CD4-positive, alpha-beta T cell treated with Interferon alpha-2 for 1 hour (primary cell): ENCODE measurements around the gene TRIM62.
A peak's percentile ranks its signal among the peaks of the same experiment; 100 is the strongest.
"Not testable (repeated sequence)": the region's sequence is repeated elsewhere in the genome, so short reads cannot be mapped to it uniquely, and the experiment has no call there.

Experiments
- DNase-seq, 2 donors: peaks; one replicate each; pipeline ENCODE4 v3.0.0-alpha.2; 2020 to 2022

The TRIM62 gene

DNA sequence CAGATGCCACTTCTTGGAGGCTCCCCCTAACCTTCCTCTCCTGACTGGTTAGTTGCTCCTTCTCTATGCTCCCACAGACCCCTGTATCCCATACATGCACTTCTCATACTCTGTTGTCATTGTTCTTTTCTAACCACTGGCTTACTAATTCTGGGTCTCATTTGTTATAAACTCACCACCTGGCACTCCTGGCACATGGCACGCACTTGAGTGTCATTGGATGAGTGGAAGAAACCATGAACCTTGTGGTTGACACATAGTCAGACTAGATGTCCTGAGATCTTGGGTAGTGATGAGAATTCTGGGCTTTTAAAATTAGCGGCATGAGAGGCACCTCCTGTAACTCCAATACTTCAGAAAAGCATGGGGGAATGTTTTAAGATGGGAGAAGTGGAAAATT lies 49.3 kb downstream of the TRIM62 start:
- no peak for DNase-seq

DNA sequence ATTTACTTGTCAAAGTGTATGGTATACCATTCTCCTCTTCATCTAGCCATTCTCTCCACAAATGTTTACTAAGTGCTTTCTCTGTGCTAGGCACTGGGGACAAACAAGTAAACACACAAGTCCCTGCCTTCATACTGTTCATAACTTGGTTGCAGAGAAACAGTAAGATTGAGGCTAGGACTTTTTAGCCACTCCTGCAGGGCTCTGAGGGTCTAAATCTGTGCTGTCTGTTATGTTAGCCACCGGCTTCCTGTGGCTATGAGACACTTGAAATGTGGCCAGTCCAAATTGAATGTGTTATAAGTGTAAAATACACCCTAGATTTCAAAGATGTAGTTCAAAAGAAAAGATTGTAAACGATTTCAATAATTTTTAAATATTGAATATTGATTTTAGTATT lies 50.7 kb downstream of the TRIM62 start:
- no peak for DNase-seq

DNA sequence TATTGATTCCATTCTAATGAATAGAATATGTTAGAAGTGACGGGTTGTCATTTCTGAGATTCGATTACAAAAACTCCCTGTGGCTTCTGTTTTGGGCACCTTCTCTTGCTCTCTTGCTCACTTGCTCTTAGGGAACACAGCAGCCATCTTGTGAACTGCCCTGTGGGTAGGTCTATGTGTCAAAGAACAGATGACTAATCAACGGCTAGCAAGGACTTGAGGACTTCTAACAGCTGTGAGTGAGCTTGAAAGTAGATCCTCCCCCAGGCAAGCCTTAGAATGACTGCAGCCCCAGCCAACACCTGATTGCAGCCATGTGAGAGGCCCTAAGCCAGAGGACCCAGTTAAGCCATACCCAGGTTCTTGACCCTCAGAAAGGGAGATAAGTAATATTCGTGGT lies 51.5 kb downstream of the TRIM62 start:
- no peak for DNase-seq

DNA sequence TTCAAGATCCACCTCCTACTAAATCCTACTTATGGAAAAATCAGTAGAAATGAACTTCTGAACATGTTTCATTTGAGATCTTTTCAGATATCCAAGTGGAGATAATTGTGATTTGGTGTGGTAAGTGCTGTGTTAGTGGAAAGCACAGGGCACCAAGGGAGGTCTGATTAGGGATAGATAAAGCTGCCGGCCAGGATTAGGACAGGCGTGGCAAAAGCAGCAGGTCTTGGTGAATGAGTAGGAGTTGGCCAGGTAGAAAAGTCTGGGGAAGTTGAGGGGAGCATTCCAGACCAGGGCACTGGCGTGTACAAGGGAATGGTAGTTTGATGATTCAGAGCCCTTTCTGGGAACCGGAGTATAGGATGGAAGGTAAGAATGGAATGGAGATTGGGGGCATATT lies 53.1 kb downstream of the TRIM62 start:
- no peak for DNase-seq

DNA sequence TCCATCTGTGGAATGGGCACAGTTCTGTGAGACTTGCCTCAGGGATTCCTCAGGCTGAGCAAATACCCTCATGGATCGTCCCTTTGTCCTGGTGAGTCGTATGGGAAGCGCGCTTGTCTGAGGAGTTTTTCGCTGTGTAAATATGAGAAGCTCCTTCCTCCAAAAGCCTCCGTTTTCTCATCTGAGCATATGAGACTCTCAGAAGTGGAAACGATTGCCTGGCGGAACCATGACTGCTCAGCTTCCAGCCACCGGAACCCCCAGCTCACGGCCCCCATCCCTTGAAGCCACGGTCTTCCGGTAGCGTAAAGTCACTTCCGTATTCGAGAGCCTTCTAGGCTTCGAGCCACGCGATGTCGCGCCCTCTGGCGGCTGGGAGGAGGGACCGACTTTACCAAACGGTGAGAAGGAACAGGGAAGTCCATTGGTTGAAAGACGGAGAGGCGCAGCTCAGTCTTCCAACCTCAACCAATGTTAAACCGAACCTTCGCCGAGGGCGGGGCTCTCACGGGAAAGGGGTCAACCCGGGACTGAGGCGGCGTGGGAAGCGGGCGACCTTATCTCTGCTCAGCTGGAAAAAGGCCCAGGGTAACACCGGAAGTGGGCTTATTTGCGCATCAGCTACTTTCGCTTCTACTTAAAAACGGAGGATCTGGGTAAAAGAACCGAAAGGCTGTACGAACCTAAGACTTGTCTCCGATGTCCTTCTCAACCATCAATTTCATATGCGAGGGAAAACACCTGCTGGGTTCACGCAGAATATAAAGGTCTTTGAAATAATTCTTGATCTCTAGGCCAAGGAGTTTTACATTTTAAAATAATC lies 54.6 kb downstream of the TRIM62 start:
- DNase-seq = peak; percentile 99

DNA sequence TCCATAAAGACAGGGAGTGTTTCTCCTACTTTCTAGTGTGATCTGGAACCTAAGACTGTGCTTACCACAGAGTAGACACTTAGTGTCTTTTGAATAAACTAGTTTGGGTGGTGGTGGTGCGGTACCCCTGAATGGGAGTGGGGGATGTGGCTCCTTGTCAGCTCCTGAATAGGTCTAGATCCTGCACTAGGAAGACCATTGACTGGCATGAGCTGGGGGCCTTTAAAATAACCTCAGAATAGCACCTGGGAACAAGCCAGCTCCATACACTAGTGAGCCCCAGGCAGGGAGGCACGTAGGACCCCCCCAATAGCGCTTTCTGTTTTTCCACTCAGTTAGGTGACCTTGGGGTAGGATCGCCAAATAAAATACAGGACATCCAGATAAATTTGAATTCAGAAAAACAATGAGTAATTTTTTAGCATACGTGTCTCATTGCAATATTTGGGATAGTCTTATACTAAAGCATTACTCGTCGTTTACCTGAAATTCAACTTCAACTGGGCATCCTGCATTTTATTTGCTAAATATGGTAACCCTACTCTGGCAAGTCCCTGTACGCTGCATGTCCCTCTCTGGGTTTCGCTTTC lies 55.3 kb downstream of the TRIM62 start:
- DNase-seq = no peak

DNA sequence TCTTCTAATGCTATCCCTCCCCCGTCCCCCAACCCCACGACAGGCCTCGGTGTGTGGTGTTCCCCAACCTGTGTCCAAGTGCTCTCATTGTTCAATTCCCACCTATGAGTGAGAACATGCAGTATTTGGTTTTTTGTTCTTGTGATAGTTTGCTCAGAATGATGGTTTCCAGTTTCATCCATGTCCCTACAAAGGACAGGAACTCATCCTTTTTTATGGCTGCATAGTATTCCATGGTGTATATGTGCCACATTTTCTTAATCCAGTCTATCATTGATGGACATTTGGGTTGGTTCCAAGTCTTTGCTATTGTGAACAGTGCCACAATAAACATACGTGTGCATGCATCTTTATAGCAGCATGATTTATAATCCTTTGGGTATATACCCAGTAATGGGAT lies 57.2 kb downstream of the TRIM62 start:
- not testable (repeated sequence) for DNase-seq

DNA sequence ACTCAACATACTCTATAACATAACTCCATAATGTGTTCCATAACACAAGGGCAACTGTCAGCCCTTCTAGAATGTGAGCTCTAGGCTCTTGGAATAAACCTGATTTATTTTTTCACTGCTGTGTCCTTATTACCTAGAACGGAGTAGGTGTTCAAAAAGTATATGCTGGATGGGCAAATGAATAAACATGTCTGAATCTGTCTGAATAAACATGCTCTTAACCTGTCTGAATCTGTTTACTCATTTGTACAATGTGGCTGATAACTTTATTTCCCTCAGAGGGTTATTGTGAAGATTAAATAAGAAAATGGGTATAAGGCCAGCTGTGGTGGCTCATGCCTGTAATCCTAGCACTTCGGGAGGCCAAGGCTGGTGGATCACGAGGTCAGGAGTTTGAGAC lies 58.6 kb downstream of the TRIM62 start:
- DNase-seq = no peak

DNA sequence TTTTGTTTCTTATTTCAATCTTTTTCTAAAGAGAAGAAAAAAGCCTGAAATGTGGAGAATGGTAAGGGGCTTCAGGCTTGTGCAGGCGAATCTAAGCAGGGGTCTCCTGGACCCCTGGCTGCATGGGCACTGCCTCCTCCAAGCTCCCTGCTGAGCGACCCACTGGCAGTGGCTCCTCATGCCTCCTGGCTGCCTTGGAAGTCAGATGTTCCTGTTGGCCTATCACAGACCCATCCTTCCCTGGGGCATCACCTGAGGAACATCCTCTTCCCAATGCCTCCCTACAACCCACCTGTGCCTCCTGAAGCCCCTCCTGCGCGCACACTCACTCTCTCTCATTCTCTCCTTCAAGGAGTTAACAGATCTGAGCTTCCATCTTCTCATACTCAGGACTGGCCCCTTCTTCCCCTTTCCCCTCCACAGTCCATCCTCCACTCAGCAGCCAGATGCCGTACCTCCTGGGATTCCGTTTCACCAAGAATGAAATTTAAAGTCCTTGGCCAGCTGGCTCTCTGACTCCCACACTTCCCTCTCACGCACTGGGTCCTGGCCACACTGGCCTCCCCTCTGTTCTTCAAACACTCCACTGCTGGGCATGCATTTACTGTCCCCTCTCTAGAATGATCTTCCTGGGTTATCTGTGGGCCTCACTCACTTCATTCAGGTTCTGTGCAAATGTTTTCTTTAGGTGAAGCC lies 59.2 kb downstream of the TRIM62 start:
- DNase-seq = no peak

DNA sequence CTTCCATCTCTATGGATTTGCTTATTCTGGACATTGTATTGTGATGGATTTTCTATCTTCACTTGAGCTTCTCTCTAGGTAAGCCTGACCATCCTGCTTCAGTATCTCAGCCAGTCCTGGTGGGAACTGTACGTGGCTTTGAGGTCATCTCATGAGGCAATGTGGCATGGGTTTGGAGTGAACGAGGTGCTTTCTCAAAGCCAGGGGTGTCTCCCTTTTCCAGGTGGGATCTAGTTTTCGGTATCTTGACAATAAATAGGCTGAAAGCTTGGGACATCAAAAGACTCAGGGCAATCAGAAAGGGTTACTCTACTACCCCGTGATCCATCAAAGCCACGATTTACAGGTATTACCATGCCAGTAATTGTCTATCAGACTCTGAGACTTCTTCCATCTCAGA lies 60.1 kb downstream of the TRIM62 start:
- no peak for DNase-seq

DNA sequence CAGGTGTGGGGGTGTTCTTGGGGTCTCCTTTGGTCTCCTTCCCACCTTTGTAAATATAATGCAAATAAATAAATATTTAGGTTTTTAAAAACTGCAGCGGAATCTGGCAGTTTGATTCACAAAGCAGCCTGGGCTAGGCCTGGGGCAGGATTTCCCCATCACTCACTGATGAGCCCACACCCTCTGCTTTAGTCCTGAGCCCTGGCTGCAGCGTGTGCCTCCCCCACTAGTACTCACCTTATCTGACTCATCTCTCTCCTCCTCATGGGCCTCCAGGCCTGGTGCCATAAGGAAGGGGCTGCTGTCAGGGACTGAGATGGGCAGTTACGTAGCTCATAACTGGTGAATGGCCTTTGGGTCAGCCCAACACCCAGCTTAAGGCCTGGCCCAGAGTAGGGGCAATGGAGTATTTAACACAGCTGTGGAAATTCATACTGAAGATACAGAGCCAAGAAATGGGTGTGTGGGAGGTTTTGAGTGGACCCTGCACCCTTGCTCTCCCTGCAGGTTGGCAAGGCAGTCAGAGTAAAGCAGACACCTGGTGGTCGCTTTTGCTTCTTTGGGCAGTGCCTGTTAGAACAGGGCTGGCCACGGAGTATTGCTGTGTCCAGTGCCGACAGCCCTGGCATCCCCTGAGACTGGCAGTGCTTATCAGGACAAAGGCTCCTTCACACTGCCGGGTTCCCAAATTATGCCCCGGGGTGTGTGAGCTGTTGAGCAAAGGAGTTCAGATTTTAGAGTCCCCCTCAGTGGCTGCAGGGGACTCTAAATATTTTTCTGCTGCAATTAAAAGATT lies 61.2 kb downstream of the TRIM62 start:
- no peak for DNase-seq

DNA sequence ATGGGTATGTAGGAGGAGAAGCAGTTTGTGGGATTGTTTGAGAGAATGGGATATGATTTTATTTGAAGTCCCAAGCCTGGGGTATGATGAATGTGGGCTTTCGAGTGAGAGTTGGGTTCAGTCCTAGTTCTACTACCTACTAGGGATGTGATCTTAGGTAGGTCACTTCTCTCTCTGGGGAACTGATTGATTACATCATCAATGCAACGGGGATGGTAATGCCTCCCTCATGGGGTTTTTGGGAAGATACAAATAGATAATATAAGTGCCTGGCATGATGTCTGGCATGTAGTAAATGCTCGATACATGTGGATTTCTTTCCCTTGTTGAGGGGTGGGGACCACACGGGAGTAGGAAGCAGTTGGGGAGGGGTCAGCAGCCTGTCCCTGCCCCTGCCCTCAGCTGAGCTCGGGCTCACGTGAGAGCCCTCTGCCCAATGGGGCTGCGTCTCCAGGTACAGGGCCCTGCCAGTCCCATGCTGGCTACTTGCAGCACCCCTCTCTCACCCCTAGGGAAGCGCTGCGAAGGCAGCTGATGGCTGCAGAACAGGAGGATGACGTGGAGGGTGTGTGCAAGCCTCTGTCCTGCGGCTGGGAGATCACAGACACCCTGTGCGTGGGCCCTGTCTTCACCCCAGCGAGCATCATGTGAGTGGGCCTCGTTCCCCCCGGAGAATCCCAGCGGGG lies 62.2 kb downstream of the TRIM62 start:
- no peak for DNase-seq

DNA sequence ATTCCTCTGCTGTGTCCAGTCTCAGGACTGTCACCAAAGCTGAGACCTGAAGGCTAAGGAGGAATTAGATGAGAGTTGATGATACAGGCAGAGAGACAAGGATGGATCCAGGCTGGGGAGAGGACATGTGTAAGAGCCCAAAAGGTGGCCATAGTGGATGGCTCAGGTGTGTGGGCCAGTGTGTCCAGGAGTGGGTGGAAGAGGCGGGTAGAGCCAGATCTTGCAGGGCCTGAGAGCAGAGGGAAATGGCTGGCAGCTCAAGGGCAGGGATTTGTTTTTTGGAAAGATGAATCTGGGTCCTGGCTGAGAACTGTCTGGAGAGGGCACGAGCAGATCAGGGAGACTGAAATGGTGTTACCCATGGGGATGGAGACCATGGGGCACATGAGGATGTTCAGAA lies 62.8 kb downstream of the TRIM62 start:
- DNase-seq = no peak

DNA sequence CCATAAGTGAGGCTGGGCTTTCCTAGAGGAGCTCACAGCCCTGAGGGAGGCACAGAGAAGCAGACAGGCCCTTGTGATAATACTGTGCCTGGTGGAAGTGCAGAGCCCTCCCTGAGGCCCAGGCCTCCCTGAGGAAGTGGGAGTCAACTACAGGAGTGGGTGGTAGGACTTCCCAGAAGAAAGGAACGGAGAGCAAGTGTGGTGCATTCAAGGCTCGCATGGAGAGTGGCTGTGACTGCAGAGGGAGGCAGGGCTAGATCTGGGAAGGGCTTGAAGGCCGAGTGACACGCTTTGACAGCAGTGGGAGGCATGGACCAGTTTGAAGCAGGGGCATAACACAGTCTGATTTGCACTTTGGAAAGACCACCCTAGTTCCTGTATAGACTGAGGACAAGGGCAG lies 63.6 kb downstream of the TRIM62 start:
- DNase-seq = no peak

DNA sequence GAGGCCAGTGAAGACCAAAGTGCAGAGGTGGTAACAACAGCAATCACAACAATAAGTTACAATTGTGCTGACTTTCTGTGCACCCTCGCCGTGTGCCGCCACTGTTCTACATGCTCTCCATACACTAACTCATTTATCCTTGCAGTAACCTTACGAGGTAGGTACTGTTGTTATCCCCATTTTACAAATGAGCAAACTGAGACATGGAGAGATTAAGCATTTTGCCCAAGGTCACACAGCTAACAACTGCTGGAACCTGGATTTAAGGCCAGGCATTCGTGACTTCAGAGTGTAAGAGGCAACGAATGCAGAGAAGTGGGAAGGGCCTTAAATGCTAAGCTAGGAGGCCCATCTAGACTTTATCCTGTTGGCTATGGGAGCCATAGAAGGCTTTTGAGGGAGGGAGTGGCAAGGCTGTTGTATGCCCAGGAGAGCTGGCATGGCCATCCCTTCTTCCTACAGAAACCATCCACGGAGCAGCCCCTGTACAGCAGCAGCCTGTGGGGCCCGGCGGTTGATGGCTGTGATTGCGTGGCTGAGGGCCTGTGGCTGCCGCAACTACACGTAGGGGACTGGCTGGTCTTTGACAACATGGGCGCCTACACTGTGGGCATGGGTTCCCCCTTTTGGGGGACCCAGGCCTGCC lies 64.3 kb downstream of the TRIM62 start:
- no peak for DNase-seq

DNA sequence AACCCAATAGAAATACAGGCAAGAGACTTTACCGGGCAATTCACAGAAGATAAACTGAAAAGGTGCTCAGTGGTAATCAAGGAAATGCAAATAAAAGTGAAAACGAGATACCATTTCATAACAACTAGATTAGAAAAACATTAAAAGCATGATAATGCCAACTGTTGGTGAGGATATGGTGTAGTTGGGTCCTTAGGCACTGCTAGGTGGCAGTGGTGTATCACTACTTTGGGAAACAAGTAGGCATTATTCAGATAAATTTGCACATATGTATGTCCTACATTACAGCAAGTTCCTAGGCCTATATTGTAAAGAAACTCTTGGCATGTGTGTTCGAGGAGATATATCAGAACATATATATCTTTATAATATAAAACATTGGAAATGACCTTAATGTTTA lies 69.9 kb downstream of the TRIM62 start:
- peak in 1 of 2 donors; percentile 37 for DNase-seq

DNA sequence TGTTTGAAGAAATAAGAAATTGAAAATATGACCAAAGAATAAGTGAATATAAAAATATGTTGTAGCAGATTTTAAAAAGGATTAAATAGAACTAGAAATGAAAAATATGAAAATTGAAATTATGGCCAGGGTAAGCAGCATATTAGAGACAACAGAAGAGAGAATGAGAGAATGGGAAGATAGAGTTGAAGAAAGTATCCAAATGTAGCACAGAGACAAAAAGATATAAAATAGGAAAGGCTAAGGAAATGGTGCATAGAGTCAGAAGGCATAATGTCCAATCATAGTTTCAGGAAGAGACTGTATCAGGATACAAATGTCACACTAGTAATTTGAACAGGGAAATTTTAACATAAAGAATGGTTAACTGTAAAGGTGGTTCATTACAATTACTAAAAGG lies 71.4 kb downstream of the TRIM62 start:
- no peak for DNase-seq

DNA sequence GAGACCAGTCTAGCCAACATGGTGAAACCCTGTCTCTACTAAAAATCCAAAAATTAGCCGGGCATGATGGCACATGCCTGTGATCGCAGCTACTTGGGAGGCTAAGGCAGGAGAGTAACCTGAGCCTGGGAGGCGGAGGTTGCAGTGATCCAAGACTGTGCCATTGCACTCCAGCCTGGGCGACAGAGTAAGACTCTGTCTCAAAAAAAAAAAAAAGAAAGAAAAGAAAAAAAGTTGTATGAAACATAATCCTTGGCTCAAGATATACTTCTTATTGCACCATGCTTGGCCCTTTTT lies 81.8 kb downstream of the TRIM62 start:
- DNase-seq = not testable (repeated sequence)

DNA sequence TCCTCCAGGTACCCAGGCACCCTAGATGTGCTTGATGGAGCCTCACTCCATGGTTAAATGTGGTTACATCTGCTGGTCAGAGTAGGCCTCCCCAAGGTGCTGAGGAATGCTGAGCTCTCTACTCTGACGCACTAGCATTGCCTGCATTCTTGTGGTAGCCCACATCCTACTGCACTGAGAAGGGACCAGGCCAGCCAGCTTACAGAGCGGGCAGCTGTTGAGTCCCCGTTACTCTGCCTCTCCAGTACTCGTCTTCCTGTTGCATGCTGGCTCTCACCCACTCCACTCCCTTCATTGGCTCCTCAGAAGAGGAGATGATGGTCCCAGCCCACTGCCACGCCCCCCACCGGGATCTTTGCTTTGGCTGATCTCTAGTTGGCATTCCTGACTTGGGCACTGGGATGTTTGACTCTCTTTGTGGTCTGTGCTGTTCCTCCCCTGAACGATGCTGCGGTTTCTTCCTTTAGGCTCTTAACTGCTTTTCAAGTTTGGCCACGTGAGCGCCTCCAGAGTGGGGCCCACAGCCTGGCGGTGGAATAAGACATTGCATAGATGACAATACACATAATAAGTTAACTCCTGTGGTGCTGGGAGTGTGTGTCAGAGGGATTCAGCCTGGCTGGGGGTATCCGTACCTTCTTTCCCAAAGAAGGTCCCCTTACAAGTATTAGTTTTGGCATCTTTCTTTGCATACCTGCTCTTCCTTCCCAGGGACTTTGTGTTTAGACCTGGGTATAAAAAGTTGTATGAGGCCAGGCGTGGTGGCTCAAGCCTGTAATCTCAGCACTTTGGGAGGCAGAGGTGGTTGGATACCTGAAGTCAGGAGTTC lies 82.3 kb downstream of the TRIM62 start:
- peak; percentile 63 to 80 for DNase-seq

DNA sequence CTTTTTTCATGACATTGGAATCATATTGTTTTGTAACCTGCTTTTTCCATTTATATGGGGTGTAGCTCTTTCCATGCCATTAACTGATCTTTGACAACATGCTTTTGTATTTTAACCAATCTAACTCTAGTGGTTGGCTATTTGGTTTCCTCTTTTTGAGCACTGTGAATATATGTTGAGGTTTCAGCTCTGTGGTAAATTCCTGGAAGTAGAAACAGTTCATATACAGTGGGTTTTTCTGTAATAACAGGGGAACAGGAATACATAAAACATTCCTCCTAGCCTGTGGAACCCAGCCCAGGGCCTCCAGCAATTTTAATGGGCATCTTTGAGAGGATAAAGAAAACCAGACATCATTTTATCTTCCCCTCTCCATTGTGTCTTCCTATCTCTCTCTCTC lies 83.5 kb downstream of the TRIM62 start:
- DNase-seq = peak in 1 of 2 donors; percentile 33

DNA sequence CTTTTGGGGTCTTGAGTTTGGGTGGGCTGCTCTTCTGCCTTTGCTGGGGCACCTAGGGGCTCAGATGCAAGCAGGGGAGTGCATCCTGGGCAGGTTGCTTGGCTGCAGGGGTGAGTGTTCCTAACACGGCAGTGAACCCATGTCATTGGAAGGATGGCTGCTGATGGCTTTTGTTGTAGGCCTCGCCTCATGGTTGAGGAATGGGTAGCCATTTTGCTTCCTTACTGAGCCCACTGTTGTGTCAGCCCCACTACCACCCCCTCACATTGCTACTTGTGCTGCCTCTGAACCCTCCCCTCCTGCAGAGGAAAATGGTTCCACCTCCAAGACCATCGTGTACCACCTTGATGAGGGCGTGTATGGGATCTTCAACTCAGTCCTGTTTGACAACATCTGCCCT lies 84.1 kb downstream of the TRIM62 start:
- no peak for DNase-seq
